DND-41 (cell line): ENCODE data around the gene CPSF4.

Experiments
- EZH2 ChIP-seq: IDR thresholded peaks from 3 replicates; pipeline ENCODE4 v1.6.1; 2012; ENCODE audit warnings: borderline replicate concordance, low read depth, mild to moderate bottlenecking, moderate library complexity, low read length, inconsistent platforms; ENCODE audit not compliant: severe bottlenecking
- TF ChIP-seq, protein P1 (sequence below): IDR thresholded peaks from 2 replicates; pipeline ENCODE4 v1.5.1; 2012; ENCODE audit warnings: borderline replicate concordance, low read length, moderate library complexity, mild to moderate bottlenecking; ENCODE audit not compliant: poor library complexity, severe bottlenecking; ENCODE audit errors: extremely low read depth

DNA sequence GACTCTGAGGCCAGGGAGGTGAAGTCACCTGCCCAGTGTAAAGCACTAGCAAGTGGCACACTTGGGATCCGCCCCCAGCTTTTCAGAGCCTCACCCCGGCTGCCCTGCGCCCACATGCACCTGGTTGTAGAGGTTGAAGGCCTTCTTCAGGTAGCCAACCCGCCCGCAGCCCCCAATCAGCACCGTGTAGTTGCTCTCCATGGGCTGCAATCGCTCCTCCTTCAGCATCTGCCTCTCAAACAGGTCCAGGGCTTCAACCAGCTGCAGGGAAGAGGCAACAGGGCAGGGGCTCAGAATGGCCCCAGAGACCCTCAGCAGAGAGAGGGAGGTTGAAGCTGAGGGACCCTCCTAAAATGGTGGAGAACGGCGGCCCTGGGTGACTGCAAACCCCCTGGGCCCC is 5.6 kb upstream of the CPSF4 start:
- TF ChIP-seq, protein P1, sequence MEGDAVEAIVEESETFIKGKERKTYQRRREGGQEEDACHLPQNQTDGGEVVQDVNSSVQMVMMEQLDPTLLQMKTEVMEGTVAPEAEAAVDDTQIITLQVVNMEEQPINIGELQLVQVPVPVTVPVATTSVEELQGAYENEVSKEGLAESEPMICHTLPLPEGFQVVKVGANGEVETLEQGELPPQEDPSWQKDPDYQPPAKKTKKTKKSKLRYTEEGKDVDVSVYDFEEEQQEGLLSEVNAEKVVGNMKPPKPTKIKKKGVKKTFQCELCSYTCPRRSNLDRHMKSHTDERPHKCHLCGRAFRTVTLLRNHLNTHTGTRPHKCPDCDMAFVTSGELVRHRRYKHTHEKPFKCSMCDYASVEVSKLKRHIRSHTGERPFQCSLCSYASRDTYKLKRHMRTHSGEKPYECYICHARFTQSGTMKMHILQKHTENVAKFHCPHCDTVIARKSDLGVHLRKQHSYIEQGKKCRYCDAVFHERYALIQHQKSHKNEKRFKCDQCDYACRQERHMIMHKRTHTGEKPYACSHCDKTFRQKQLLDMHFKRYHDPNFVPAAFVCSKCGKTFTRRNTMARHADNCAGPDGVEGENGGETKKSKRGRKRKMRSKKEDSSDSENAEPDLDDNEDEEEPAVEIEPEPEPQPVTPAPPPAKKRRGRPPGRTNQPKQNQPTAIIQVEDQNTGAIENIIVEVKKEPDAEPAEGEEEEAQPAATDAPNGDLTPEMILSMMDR = no peak
- no peak for TF ChIP-seq EZH2
